Effector memory CD8-positive, alpha-beta T cell (primary cell): ENCODE data around the gene DCC.

ENCODE experiments used
- ATAC-seq: fragments of 150-1000 bp; cut with Tn5 transposase; replicated peaks from 2 replicates; pipeline ENCODE4 v1.10.0; 2021; ENCODE audit warnings: mild to moderate bottlenecking, moderate library complexity
- DNase-seq, 3 experiments: peaks; one replicate each; pipeline ENCODE4 v3.0.0; 2021
- H3K27ac Mint-ChIP-seq, 2 donors: one replicate each; pipeline ENCODE4 v1.8.0; 2022; ENCODE audit warnings: mild to moderate bottlenecking in 2 of 2, mixed read lengths in 2 of 2, moderate library complexity in 2 of 2
- H3K27me3 Mint-ChIP-seq, 2 donors: one replicate each; pipeline ENCODE4 v1.8.0; 2022; ENCODE audit warnings: mixed read lengths in 2 of 2
- H3K36me3 Mint-ChIP-seq: one replicate; pipeline ENCODE4 v1.8.0; 2022; ENCODE audit warnings: mild to moderate bottlenecking, moderate library complexity, mixed read lengths; ENCODE audit not compliant: insufficient read depth
- H3K4me1 Mint-ChIP-seq, 2 donors: one replicate each; pipeline ENCODE4 v1.8.0; 2022; ENCODE audit warnings: low read depth in 2 of 2, mixed read lengths in 2 of 2
- H3K4me3 Mint-ChIP-seq, 2 donors: one replicate each; pipeline ENCODE4 v1.8.0; 2022; ENCODE audit warnings: mild to moderate bottlenecking in 2 of 2, mixed read lengths in 2 of 2, moderate library complexity in 2 of 2
- H3K9me3 Mint-ChIP-seq, 2 donors: one replicate each; pipeline ENCODE4 v1.8.0; 2022; ENCODE audit warnings: mixed read lengths in 2 of 2

Gene DCC

DNA sequence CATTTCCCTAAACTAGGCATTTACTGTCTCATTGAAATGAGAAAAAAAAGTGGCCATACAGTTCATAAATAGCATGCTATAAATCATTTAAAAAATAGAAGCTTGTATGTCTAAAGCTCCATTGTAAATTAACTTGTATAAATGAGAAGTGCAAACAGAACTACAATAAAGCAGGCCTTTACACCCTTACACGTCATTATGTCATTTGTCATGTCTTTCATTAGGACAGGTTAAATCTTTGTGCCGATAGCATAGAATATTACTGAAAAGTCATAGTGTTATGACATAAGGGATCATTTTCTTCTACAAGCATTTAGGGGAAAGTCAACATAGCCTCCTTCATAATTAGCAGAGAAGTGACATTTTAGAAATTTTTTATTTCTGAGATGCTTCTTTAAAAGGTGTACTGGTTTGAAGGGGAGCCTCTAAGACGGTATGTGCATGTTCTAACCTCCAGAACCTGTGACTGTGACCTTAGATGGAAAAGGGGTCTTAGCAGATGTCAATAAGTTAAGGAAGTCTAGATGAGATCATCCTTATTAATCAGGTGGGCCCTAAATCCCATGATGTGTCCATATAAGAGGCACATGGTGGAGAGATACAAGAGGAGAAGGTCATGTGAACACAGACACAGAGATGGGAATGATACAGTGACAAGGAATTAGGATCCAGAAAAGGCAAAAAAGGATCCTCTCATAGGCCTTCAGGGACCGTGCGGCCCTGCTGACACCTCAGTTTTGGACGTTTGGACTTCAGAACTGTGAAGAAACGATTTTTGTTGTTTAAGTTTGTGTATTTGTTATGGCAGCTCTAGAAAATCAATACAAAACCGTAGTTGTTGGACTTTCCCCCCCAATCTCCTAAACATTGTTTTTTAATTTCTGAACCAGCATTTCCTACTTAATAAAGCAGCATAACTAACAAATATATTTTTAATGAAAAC lies 1020.8 kb downstream of the DCC start:
- H3K27ac Mint-ChIP-seq: no peak overlapping the region
- no peaks in the 10 kb centered on the region for H3K4me1 Mint-ChIP-seq
- H3K9me3 Mint-ChIP-seq: peaks cover 2 to 8% of the 10 kb centered on the region in 2 donors
- H3K4me3 Mint-ChIP-seq: no peak overlapping the region
- DNase-seq: no peak
- H3K36me3 Mint-ChIP-seq: no peaks in the 10 kb centered on the region
- no peaks in the 10 kb centered on the region for H3K27me3 Mint-ChIP-seq
- ATAC-seq: no peak

DNA sequence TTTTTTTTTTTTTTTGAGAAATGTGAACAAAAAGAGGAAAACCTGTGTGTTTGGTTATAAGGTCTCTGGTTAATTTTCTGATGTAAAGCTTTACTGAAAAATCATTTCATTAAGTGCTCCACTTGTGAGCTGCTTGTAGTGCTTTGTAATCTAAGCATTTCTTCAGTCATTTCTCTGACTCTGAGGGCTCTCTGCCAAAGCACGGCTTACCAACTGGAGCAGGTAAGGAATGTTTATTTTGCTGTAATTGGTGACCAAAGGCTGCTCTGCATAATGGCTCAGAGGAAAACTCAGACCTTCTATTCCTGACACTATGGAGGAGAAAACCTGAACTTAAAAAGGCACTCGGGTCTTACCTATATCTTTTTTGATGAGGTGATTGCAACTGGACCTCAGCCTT lies 1035.6 kb downstream of the DCC start:
- H3K4me1 Mint-ChIP-seq: no peaks in the 10 kb centered on the region
- H3K27me3 Mint-ChIP-seq: no peaks in the 10 kb centered on the region
- H3K36me3 Mint-ChIP-seq: no peaks in the 10 kb centered on the region

DNA sequence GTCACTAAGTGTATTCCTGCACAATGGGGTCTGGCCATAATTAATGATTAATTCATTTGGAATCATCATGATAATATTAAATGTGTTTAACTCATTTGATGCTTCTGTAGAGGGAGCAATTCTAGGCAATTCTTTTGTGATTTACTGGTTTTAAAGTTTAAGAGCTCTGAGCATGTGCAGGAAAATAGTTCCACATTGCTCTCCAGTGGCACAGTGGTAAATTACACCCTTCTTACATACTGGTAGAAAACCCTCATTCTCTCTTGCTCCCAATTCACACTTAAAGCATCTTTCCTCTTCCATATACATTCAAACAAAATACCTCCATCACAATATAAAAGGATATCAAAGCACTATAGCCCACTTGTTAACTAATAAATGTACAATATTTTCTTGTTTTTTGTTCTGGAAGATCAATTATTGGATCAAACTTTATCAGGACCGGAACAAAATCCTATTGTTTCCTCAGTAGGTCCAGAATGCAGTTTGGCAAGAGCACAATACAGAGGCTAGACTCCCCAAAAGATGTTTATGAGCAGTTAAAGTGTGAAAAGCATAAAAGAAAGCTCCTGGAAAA lies 1040.2 kb downstream of the DCC start:
- ATAC-seq (no peak), DNase-seq (no peak)
- no peak overlapping the region for H3K27ac Mint-ChIP-seq
- H3K36me3 Mint-ChIP-seq: no peaks in the 10 kb centered on the region
- no peak overlapping the region for H3K4me3 Mint-ChIP-seq
- H3K4me1 Mint-ChIP-seq: no peaks in the 10 kb centered on the region
- H3K9me3 Mint-ChIP-seq: peaks cover 0 to 3% of the 10 kb centered on the region in 2 donors
- no peaks in the 10 kb centered on the region for H3K27me3 Mint-ChIP-seq

More for the DNA sequence above, 1035.6 kb downstream of the DCC start:
- no peak for DNase-seq
- no peak overlapping the region for H3K4me3 Mint-ChIP-seq
- H3K27ac Mint-ChIP-seq: no peak overlapping the region
- peaks cover under 1 to 1% of the 10 kb centered on the region in 2 donors for H3K9me3 Mint-ChIP-seq
- ATAC-seq: no peak

DNA sequence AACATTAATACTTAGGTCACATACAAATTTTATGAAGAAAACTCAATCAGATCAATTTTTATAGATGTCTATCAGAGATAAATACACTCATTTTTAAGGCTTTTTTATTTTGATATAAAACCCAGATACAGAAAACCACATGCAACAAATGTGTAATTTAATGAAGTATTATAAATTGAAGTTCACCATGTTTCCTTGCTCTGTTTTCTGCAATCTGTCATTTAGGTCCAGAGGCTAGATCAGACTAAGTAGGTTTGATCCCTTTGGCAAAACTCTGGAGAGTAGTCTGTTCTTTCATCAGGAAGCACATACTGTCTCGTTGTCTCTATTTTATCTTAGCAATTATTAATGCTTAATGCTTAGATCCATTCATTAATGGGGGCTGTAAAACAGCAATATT lies 1042.9 kb downstream of the DCC start:
- H3K4me3 Mint-ChIP-seq: no peak overlapping the region
- no peak for ATAC-seq
- H3K27ac Mint-ChIP-seq: no peak overlapping the region
- H3K9me3 Mint-ChIP-seq: peaks cover 0 to 6% of the 10 kb centered on the region in 2 donors
- H3K36me3 Mint-ChIP-seq: no peaks in the 10 kb centered on the region
- H3K27me3 Mint-ChIP-seq: no peaks in the 10 kb centered on the region
- DNase-seq: no peak
- H3K4me1 Mint-ChIP-seq: no peaks in the 10 kb centered on the region

DNA sequence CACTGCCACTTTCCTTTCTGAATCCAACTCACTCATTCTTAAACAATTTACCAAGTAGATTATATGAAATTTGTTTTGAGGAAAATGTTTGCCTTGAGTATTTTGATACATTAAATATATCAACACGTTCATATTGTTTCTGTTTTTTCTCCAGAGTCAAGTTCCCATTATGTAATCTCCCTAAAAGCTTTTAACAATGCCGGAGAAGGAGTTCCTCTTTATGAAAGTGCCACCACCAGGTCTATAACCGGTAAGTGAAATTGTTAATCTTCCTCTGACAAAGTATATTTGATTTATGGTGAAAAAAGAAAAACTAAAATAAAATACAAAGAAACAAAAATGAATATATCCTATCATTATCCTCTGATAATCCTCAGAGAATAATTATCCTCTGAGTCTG lies 1045.9 kb downstream of the DCC start:
- Mint-ChIP-seq H3K27ac (no peak overlapping the region), H3K4me3 (no peak overlapping the region)

DNA sequence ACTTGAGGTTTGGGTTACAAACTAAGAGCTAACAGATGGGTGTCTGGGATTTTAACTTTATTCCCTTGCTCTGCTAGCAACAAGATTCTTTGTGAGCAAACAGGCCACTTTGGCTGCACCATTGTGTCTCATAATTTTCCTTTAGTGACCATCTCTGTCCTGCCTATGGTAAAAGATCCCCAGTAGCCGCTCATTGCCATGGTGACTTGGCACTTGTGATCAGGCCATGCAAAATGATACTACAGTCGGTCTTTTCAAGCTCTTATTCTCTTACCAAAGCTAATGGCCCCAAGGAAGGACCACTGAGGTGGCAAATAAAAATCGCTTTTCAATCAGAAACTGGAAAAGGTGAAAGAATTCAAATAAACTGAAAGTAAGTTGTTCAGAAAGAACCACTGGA lies 1047.6 kb downstream of the DCC start:
- Mint-ChIP-seq H3K4me3 (no peak overlapping the region), H3K36me3 (no peaks in the 10 kb centered on the region), H3K27me3 (no peaks in the 10 kb centered on the region), H3K27ac (no peak overlapping the region), H3K9me3 (peaks cover 0 to 9% of the 10 kb centered on the region in 2 donors), H3K4me1 (no peaks in the 10 kb centered on the region)
- ATAC-seq (no peak), DNase-seq (no peak)

More for the DNA sequence above, 1045.9 kb downstream of the DCC start:
- no peaks in the 10 kb centered on the region for H3K4me1 Mint-ChIP-seq
- H3K27me3 Mint-ChIP-seq: no peaks in the 10 kb centered on the region
- DNase-seq (no peak), ATAC-seq (no peak)
- peaks cover 0 to 10% of the 10 kb centered on the region in 2 donors for H3K9me3 Mint-ChIP-seq
- H3K36me3 Mint-ChIP-seq: no peaks in the 10 kb centered on the region

DNA sequence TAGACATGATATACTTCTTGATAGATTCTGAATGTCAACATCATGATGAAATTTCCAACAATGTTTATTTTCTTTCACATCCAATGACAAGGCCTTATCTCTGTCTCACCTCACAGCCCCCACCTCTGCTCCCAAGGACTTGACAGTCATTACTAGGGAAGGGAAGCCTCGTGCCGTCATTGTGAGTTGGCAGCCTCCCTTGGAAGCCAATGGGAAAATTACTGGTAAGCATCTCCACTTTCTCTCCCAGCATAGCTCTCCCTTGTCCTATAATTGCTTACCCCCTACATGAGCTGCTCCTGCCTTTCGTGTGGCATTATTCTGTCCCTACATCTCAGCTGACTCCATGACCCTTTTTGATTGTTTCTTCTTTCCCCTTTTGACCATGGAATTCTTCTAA lies 1062.7 kb downstream of the DCC start:
- no peaks in the 10 kb centered on the region for H3K27me3 Mint-ChIP-seq
- H3K27ac Mint-ChIP-seq: no peak overlapping the region
- H3K36me3 Mint-ChIP-seq: no peaks in the 10 kb centered on the region
- ATAC-seq (no peak), DNase-seq (no peak)
- H3K4me3 Mint-ChIP-seq: no peak overlapping the region
- peaks cover 0 to 8% of the 10 kb centered on the region in 2 donors for H3K9me3 Mint-ChIP-seq
- no peaks in the 10 kb centered on the region for H3K4me1 Mint-ChIP-seq

DNA sequence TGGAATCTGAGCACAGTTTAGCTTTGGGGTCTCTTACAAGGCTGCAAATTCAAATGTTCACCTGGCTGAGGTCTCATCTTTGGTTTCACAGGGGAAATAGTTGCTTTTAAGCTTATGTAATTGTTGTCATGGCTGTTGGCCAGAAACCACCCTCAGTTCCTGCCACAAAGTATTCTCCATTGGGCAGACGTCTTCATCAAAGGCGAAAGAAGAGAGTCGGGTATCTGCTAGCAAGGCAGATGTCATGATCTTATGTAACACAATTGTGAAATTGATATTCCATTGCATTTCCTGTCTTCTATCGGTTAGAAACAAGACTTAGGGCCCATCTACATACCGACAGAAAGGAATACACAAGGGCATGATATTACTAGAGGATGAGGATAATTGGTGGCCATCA lies 1068.3 kb downstream of the DCC start:
- H3K4me3 Mint-ChIP-seq: no peak overlapping the region
- no peak for DNase-seq
- no peak for ATAC-seq
- H3K36me3 Mint-ChIP-seq: no peaks in the 10 kb centered on the region
- H3K27ac Mint-ChIP-seq: no peak overlapping the region
- H3K4me1 Mint-ChIP-seq: no peaks in the 10 kb centered on the region
- H3K27me3 Mint-ChIP-seq: no peaks in the 10 kb centered on the region
- peaks cover 4 to 14% of the 10 kb centered on the region in 2 donors for H3K9me3 Mint-ChIP-seq

DNA sequence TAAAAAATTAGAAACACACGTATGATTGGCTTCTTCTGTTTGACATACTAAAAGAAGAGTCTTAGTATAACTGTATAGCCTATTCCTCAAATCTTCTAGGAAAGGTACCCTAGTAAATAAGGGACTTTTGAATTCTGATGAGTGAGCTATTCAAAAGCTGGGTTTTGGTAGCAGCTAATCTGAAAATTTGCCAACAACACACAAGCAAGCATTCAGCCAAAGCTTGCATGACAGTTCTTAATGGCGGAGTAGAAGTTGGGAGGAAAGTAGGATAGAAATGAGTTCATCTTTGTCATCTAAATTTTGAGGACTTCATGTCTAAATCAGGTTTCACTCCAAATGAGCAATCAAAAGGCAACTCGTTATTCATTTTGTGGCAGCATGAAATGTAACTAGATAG lies 1071.5 kb downstream of the DCC start:
- Mint-ChIP-seq H3K4me3 (no peak overlapping the region), H3K27me3 (no peaks in the 10 kb centered on the region), H3K4me1 (no peaks in the 10 kb centered on the region), H3K27ac (no peak overlapping the region), H3K9me3 (peaks cover 4 to 14% of the 10 kb centered on the region in 2 donors), H3K36me3 (no peaks in the 10 kb centered on the region)
- DNase-seq (no peak), ATAC-seq (no peak)

DNA sequence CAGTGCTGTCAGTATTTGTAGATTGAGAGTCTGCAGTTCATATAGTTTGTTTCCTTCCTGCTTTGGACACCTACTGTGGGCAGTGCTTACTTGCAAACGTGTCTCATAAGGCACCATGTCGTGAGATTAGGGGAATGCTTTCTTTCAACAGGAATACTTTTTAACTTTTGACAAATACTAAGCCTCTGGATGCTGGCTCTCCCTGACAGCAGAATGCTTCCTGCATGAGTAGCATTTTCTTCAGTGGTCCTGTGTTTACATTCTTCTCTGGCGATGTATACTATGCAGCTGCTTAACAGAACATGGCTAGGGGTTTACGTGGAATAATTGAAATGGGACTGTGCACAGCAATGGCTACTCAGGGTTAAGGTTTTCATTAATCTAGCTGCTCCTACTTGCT lies 1077.0 kb downstream of the DCC start:
- no peak for ATAC-seq
- Mint-ChIP-seq H3K36me3 (peaks cover under 1% of the 10 kb centered on the region), H3K27me3 (no peaks in the 10 kb centered on the region), H3K4me3 (no peak overlapping the region), H3K27ac (no peak overlapping the region), H3K9me3 (peaks cover 0 to 15% of the 10 kb centered on the region in 2 donors), H3K4me1 (no peaks in the 10 kb centered on the region)
- no peak for DNase-seq

DNA sequence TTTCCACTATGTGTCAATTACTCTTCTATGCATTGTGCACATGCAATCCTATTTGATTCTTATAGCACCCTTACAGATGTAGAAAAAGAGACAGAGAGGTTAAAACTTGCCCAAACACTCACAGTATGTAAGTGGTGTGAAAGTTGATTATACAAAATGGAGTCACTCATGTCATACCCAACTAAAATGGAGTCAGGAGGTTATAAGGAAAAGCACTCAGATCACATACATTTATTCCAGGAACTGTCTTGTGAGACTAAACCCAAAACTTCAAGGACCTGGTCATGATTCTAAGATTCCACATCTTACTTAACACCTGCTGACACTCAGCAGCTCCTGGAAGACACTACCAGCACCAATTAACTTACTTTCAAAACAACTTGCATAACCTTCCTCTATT lies 1081.9 kb downstream of the DCC start:
- H3K36me3 Mint-ChIP-seq: peaks cover 3% of the 10 kb centered on the region
- H3K4me1 Mint-ChIP-seq: no peaks in the 10 kb centered on the region
- no peak for ATAC-seq
- no peak for DNase-seq
- no peak overlapping the region for H3K27ac Mint-ChIP-seq
- H3K4me3 Mint-ChIP-seq: no peak overlapping the region
- H3K27me3 Mint-ChIP-seq: no peaks in the 10 kb centered on the region
- H3K9me3 Mint-ChIP-seq: peaks cover 5 to 36% of the 10 kb centered on the region in 2 donors

DNA sequence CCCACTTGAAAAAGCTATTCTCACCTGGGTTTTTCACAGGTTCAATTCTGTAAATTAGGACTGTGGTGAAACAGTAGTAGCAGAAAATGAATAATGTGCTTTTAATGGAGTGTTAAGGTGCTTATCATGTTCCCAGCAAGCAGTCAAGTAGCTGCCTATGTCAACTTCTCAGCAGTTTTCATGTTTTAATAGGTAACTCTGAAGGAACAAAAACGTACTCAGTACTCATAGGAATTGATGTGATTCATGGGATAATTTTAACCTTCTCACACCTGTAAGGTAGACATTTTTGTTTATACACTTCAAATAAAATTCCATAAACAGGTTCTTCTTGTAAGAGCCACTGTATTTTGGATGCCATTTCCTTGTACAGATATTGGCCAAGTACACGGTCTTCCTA lies 1082.9 kb downstream of the DCC start:
- Mint-ChIP-seq H3K36me3 (peaks cover 3% of the 10 kb centered on the region), H3K9me3 (peaks cover 5 to 36% of the 10 kb centered on the region in 2 donors), H3K4me1 (no peaks in the 10 kb centered on the region), H3K27me3 (no peaks in the 10 kb centered on the region), H3K27ac (no peak overlapping the region), H3K4me3 (no peak overlapping the region)
- DNase-seq (no peak), ATAC-seq (no peak)

DNA sequence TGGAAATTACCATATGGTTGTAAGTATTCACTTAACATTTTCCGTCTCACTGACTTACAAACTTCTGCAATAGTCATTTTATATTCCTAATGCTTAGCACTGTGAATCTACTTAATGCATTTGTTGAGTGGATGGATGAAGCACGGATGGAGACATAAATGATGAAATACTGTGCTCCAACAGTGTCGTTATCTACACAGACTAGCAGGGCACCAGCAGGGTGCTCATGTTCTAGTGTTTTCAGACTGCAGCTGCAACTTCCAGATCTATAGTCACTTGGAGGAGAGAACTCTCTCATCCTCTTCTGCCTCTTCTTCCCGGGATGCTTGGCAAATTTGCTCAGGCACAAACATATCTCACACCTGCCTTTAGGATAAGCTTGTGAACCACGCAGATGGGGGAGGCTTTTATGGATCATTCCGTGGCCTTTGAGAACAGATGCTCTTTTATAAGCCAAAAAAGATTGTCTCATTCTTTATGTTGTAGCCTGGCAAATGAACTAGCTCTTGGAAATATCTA lies 1086.7 kb downstream of the DCC start:
- H3K4me3 Mint-ChIP-seq: no peak overlapping the region
- peaks cover 3% of the 10 kb centered on the region for H3K36me3 Mint-ChIP-seq
- no peaks in the 10 kb centered on the region for H3K27me3 Mint-ChIP-seq
- H3K27ac Mint-ChIP-seq: no peak overlapping the region
- H3K9me3 Mint-ChIP-seq: peaks cover 5 to 24% of the 10 kb centered on the region in 2 donors
- ATAC-seq: no peak
- no peak for DNase-seq
- H3K4me1 Mint-ChIP-seq: no peaks in the 10 kb centered on the region
